HG03196 (cell line): ENCODE results near the gene OLIG3.

Experiments
- ATAC-seq: cut with Tn5 transposase; IDR thresholded peaks from one replicate; pipeline ENCODE4 v1.9.1; 2021; ENCODE audit not compliant: unreplicated experiment

Gene OLIG3

GRCh38 chr6:137494281-137494987 is at the start of gene OLIG3:
OLIG3 (minus strand) TSS chr6:137494394; CDS start chr6:137494170, 224 bp downstream.
- ATAC-seq: no peak

GRCh38 chr6:137543114-137543513 is 48.9 kb upstream of the OLIG3 start:
- no peak for ATAC-seq

GRCh38 chr6:137542713-137543112 is 48.5 kb upstream of the OLIG3 start:
- no peak for ATAC-seq

GRCh38 chr6:137541534-137542063 is 47.4 kb upstream of the OLIG3 start:
- no peak for ATAC-seq

- no peak for ATAC-seq
Measured at GRCh38 chr6:137536104-137536773, 42.0 kb upstream of the OLIG3 start.

DNA sequence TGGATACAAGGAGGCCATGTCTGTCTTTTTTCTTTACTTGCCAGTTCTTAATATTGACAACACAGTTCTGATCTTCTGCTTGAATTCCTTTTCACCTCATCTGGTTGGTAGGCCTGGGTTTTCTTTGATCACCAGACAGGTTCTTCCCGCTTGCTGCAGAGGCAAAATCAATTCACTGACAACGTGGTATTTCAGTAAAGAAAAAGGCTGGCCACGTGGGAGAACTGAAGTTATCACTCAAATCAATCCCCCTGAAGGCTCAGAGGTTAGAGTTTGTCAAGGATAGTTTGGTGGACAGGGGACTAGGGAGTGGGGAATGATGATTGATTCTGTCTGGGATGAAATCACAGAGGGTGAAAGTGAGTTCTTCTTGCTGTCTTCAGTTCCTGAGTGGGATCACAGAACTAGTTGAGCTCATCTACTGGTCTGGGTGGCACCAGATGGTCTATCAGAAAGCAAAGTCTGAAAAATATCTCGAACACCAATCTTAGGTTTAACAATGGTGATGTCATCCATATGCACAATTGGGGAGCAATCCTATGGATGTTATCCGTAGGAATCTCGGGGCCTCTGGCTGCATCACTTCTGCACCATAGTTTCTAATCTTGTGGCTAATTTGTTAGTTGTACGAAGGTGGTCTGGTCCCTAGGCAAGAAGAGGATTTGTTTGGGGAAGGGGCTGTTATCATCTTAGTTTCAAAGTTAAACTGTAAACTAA is 37.3 kb upstream of the OLIG3 start:
- ATAC-seq: no peak

DNA sequence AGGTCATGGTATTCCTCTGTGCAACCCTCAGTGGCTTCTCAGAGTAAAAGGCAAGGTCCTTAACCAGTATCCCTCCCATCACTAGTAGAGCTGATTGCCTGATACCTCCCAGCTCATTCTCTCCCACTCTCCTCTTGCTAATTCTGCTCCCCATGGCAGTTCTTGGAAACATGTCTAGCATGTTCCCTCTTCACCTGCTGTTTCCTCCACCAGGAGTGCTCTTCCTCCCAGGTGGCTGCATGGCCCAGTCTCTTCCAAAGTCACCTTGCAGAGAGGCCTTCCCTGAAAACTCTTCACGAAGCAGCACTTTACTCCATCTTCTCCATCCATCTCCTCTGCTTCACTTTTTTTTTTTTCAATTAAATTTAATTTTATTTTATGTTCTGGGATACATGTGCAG is 36.2 kb upstream of the OLIG3 start:
- ATAC-seq: no peak

DNA sequence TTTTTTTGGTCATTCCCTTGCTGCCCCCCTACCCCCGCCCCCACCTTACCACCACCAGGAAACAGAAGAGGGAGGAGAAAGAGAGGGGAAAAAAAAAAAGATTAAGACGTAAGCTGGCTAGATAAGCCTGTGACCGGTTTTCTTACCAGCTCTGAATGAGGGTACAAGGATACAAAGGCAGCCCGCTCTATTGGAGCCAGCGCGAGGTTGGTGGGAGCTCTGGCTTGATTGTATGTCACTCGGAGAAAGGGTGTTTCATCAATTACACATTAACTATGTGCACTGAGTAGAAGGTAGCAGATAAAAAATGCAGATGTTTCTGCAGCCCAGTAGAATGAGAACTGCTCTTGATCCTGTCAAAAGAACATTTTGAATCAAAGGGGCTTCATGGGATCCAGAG is 28.6 kb upstream of the OLIG3 start:
- ATAC-seq: no peak

DNA sequence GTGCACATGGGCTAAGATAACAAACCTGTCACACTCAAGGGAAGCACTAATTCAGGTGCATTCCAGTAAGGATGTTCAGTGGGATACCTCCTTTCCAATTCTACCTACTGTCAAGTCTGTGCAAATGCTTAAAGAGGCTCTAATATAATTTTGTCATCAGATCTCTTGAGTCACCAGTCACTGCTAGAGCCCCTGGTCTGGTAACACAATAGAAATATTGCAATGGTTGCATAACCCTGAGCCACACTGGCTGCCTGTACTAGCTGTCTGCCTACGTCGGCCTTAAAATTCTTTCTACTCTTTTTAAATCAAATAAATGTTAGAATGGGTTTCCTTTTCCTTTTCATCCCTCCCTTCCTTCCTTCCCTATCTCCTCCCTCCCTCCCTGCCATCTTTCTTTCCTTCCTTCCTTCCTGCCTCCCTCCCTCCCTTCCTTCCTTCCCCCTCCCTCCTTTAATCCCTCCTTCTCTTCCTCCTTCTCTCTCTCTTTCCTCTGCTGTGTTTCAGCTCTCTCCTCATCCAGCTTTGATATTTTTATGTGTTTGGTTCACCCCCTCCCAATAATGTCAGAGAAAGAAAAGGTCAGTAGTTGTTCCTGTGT is 28.1 kb upstream of the OLIG3 start:
- no peak for ATAC-seq

- no peak for ATAC-seq
Measured at GRCh38 chr6:137520520-137520919, 26.3 kb upstream of the OLIG3 start.

DNA sequence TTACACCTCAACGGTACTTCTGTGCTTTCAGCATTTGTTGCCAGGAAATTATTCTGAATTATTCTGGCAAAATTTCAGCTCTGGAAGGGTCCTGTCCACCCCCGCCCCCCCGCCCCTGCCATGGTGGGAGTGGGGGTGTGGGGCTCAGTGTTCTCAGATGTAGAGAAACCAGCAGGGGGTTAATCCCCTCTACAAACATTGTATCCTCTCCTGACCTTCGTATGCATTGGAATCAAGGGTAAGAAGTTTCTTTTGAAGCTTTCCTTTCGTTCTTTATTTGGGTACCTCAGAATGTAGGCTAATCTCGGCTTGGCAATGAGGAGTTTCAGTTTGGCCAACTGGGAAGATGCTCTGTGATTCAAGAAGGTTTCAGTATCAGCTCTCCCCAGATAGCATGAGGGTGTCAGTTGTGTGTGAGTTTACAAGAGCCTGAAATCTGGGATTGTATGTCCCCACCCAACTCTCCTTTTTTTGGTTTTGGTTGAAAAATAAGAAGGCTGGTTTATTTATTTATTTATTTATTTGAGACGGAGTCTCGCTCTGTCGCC is 25.5 kb upstream of the OLIG3 start:
- ATAC-seq: no peak

- no peak for ATAC-seq
Measured at GRCh38 chr6:137518386-137518983, 24.3 kb upstream of the OLIG3 start.

- ATAC-seq: no peak
Measured at GRCh38 chr6:137514418-137514817, 20.2 kb upstream of the OLIG3 start.

GRCh38 chr6:137512757-137513605 is 18.8 kb upstream of the OLIG3 start:
- ATAC-seq: no peak

DNA sequence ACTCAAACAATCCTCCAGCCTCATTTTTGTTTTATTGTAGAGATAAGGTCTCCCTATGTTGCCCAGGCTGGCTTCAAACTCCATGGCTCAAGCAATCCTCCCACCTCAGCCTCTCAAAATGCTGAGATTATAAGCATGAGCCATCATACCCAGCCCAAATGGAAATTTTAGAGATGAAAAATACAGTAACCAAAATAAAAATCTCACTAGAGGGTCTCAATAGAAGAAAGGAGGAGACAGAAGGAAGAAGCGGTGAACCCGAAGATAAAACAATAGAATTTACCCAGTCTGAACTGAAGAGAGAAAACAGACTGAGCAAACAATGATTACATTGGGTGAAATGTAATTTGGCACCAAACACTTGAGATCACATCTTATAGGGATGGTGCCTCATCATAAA is 16.7 kb upstream of the OLIG3 start:
- no peak for ATAC-seq

GRCh38 chr6:137498481-137499190 is 4.4 kb upstream of the OLIG3 start:
- ATAC-seq: no peak

DNA sequence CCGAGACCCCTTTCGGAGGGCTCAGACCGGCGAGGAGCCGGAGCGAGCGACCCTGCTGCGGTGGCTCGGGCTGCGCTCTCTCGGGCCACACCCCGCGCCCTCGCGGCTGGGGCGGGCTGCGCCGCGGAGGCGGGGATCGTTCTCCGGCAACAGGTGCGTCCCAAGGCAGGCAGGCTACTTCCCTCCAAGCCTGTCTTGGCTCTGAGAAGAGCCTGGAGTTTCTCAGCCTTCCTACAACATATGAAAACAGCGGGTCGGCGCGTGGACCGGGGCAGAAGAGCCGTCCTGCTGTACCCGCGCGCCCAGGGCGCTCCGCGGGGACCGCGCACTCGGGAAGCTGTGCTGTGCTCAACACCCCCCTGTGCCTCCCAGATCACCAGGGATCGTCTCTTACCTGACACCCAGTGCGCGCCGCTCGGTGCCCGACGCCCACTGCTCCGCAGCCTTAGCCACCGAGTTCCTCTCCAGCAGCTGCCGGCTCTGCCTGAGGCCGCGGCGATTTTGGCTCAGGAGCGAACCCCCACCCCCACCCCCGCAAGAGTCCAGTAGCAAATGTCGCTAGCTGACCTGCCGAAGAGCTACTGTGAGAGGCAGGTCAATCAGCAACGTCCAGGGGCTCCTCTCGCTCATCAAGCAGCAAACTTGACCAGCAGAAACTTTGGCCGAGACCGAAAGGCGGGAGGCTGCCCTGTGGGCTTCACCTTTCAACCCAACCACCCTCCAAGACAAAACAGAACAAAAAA is 3.7 kb upstream of the OLIG3 start:
- ATAC-seq: no peak

DNA sequence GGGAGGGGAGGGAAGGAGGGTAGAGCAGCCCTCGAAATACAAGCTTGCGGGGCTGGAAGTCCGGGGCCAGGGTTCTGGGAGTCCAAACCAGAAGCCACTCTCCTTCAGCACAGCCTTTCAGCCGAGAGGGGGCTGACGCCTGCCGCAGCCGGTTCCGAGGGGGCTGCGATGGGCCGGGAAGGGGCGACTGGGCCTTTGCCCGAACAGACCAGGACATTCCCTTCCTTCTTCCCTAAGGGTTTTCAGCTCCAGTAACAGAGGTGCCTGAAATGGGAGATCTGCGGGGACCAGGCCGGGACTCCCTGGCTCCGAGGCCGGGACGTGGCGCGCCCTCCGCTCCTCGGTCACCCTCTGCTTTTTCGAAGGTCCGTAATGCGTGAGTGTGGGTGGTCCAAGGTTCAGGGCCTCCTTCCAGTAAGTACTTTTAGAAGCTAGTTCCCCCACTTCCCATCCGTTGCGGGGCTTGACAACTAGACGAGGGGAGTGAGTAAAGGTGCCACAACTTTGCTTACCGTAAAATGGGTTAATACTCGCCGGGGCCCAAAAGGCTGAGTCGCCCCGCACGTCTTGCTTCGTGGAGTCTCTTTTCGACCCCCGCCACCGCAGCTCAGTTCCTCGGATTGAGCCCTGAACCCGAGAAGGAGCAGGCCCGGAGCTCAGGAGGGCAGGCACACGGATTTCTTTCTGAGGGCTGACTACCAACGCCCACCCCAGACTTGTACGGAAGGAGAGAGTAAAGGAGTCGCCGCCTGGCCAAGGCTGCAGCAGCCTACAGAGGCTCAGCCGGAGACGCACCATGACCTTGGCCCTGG is 2.9 kb upstream of the OLIG3 start:
- no peak for ATAC-seq
